LoVo (cell line): Measurements from ENCODE around the gene SPEG.

Source experiments
- DNase-seq: peaks from one replicate; pipeline ENCODE4 v3.0.0-alpha.2; 2016; ENCODE audit warnings: low spot score

The SPEG gene

GRCh38 chr2:219425238-219426067 is 9.2 kb upstream of the SPEG start:
- no peak for DNase-seq

GRCh38 chr2:219426068-219426443 is 8.6 kb upstream of the SPEG start:
- DNase-seq = no peak

- no peak for DNase-seq
These were observed 8.0 kb upstream of the SPEG start for GRCh38 chr2:219426534-219427136.

GRCh38 chr2:219428469-219428868 is 6.2 kb upstream of the SPEG start:
- no peak for DNase-seq

GRCh38 chr2:219429958-219430606 is 4.6 kb upstream of the SPEG start:
- no peak for DNase-seq

GRCh38 chr2:219430633-219431615 is 3.7 kb upstream of the SPEG start:
- no peak for DNase-seq

- DNase-seq = no peak
These were observed 776 bp upstream of the SPEG start for GRCh38 chr2:219433666-219434467.

- DNase-seq = no peak
These were observed 250 bp upstream of the SPEG start for GRCh38 chr2:219434468-219434717.

- no peak for DNase-seq
These were observed 1.1 kb downstream of the SPEG start for GRCh38 chr2:219435701-219436100.

GRCh38 chr2:219436491-219436890 is 1.8 kb downstream of the SPEG start:
- DNase-seq = no peak

GRCh38 chr2:219437141-219437540 is 2.5 kb downstream of the SPEG start:
- DNase-seq = no peak

GRCh38 chr2:219437690-219438206 is 3.1 kb downstream of the SPEG start:
- DNase-seq = no peak

- DNase-seq = no peak
These were observed 3.8 kb downstream of the SPEG start for GRCh38 chr2:219438453-219438852.

GRCh38 chr2:219439506-219439905 is 4.9 kb downstream of the SPEG start:
- no peak for DNase-seq

- DNase-seq = no peak
These were observed 6.0 kb downstream of the SPEG start for GRCh38 chr2:219440388-219441256.

GRCh38 chr2:219441451-219442255 is 7.0 kb downstream of the SPEG start:
- DNase-seq = peak; percentile 18

GRCh38 chr2:219442256-219443015 is 7.8 kb downstream of the SPEG start:
- no peak for DNase-seq

- DNase-seq = no peak
These were observed 8.5 kb downstream of the SPEG start for GRCh38 chr2:219443016-219443696.
